Mesenchymal stem cell (in vitro differentiated cells and primary cell): ENCODE measurements around the gene PDE4A.
A peak's percentile ranks its signal among the peaks of the same experiment; 100 is the strongest.

Source experiments
- DNase-seq: peaks from one replicate; pipeline ENCODE4 v3.0.0-alpha.2; 2013
- H2AFZ ChIP-seq: one replicate; pipeline ENCODE4 v1.6.1; 2013; ENCODE audit warnings: low read depth, mild to moderate bottlenecking, control low read depth, inconsistent platforms, low read length, moderate library complexity
- H2AK5ac ChIP-seq: 2 replicates; pipeline ENCODE4 v1.6.1; 2013; ENCODE audit warnings: low read length, moderate library complexity, mild to moderate bottlenecking, inconsistent platforms; ENCODE audit not compliant: severe bottlenecking
- H2BK120ac ChIP-seq: one replicate; pipeline ENCODE4 v1.6.1; 2013; ENCODE audit warnings: low read depth, mild to moderate bottlenecking, inconsistent platforms, low read length, moderate library complexity
- H2BK12ac ChIP-seq, 2 experiments: one replicate each; pipeline ENCODE4 v1.6.1; 2013; ENCODE audit warnings: inconsistent platforms in 2 of 2, low read length in 2 of 2, mild to moderate bottlenecking in 2 of 2, moderate library complexity in 2 of 2, control low read depth in 1 of 2
- H2BK15ac ChIP-seq: one replicate; pipeline ENCODE4 v1.6.1; 2013; ENCODE audit warnings: mild to moderate bottlenecking, low read depth, inconsistent platforms; ENCODE audit not compliant: poor library complexity, severe bottlenecking
- H2BK5ac ChIP-seq: 2 replicates; pipeline ENCODE4 v1.6.1; 2013; ENCODE audit warnings: low read depth, mild to moderate bottlenecking, low read length, control low read depth, inconsistent platforms; ENCODE audit not compliant: poor library complexity, severe bottlenecking
- H3K14ac ChIP-seq, 2 experiments: one replicate each; pipeline ENCODE4 v1.6.1; 2013; ENCODE audit warnings: inconsistent platforms in 2 of 2, low read length in 2 of 2, control low read depth in 1 of 2, mild to moderate bottlenecking in 1 of 2, moderate library complexity in 1 of 2
- H3K18ac ChIP-seq, 2 experiments: one replicate each; pipeline ENCODE4 v1.6.1; 2013; ENCODE audit warnings: inconsistent platforms in 2 of 2, low read length in 2 of 2, control low read depth in 1 of 2, low read depth in 1 of 2, mild to moderate bottlenecking in 1 of 2
- H3K23ac ChIP-seq, 2 experiments: one replicate each; pipeline ENCODE4 v1.6.1; 2013; ENCODE audit warnings: inconsistent platforms in 2 of 2, low read length in 2 of 2, mild to moderate bottlenecking in 2 of 2, moderate library complexity in 2 of 2, control low read depth in 1 of 2
- H3K27ac ChIP-seq: 2 replicates; pipeline ENCODE4 v1.5.1; 2013; ENCODE audit warnings: mild to moderate bottlenecking, moderate library complexity, low read length, control low read depth, inconsistent platforms; ENCODE audit not compliant: poor library complexity, severe bottlenecking
- H3K27me3 ChIP-seq, 2 experiments: 2 replicates each; pipeline versions ENCODE4 v1.6.1 to v1.7.0; 2013; ENCODE audit warnings: low read length in 2 of 2, mild to moderate bottlenecking in 2 of 2, moderate library complexity in 2 of 2, control low read depth in 1 of 2, inconsistent platforms in 1 of 2; ENCODE audit not compliant: control insufficient read depth in 1 of 2, insufficient read depth in 1 of 2
- H3K36me3 ChIP-seq, 2 experiments: 2 replicates each; pipeline versions ENCODE4 v1.6.1 to v1.7.0; 2013; ENCODE audit warnings: low read length in 2 of 2, control low read depth in 1 of 2, inconsistent platforms in 1 of 2, low read depth in 1 of 2, mild to moderate bottlenecking in 1 of 2; ENCODE audit not compliant: insufficient read depth in 2 of 2, control insufficient read depth in 1 of 2
- H3K4ac ChIP-seq, 2 experiments: one replicate each; pipeline ENCODE4 v1.6.1; 2013; ENCODE audit warnings: inconsistent platforms in 2 of 2, low read length in 2 of 2, mild to moderate bottlenecking in 2 of 2, moderate library complexity in 2 of 2, control low read depth in 1 of 2, low read depth in 1 of 2
- H3K4me1 ChIP-seq: 2 replicates; pipeline ENCODE4 v1.6.1; 2013; ENCODE audit warnings: low read depth, low read length, control low read depth; ENCODE audit not compliant: control insufficient read depth, insufficient read depth
- H3K4me2 ChIP-seq: 2 replicates; pipeline ENCODE4 v1.6.1; 2013; ENCODE audit warnings: low read length, mild to moderate bottlenecking, inconsistent platforms; ENCODE audit not compliant: poor library complexity, severe bottlenecking
- H3K4me3 ChIP-seq, 2 experiments: 2 replicates each; pipeline versions ENCODE4 v1.5.1 to v1.7.0; 2013; ENCODE audit warnings: low read length in 2 of 2, mild to moderate bottlenecking in 2 of 2, control low read depth in 1 of 2, low read depth in 1 of 2; ENCODE audit not compliant: insufficient read depth in 1 of 2
- H3K79me1 ChIP-seq: replicated peaks from 2 replicates; pipeline ENCODE4 v1.6.1; 2013; ENCODE audit warnings: mild to moderate bottlenecking, control low read depth, low read length, inconsistent platforms; ENCODE audit not compliant: poor library complexity, severe bottlenecking
- H3K9ac ChIP-seq: 2 replicates; pipeline ENCODE4 v1.7.0; 2013; ENCODE audit warnings: mild to moderate bottlenecking, low read length, moderate library complexity
- H3K9me3 ChIP-seq: 2 replicates; pipeline ENCODE4 v1.7.0; 2013; ENCODE audit warnings: mild to moderate bottlenecking, low read length; ENCODE audit not compliant: control insufficient read depth
- H4K8ac ChIP-seq: one replicate; pipeline ENCODE4 v1.6.1; 2013; ENCODE audit warnings: inconsistent platforms, mild to moderate bottlenecking, low read length, moderate library complexity
- H4K91ac ChIP-seq: one replicate; pipeline ENCODE4 v1.6.1; 2013; ENCODE audit warnings: mild to moderate bottlenecking, low read length, inconsistent platforms
- WGBS: methylation state at CpG from one replicate; pipeline ENCODE4 v1.1.7; 2013; ENCODE audit warnings: mixed read lengths; 5-methylcytosine and 5-hydroxymethylcytosine counted together

PDE4A gene

DNA sequence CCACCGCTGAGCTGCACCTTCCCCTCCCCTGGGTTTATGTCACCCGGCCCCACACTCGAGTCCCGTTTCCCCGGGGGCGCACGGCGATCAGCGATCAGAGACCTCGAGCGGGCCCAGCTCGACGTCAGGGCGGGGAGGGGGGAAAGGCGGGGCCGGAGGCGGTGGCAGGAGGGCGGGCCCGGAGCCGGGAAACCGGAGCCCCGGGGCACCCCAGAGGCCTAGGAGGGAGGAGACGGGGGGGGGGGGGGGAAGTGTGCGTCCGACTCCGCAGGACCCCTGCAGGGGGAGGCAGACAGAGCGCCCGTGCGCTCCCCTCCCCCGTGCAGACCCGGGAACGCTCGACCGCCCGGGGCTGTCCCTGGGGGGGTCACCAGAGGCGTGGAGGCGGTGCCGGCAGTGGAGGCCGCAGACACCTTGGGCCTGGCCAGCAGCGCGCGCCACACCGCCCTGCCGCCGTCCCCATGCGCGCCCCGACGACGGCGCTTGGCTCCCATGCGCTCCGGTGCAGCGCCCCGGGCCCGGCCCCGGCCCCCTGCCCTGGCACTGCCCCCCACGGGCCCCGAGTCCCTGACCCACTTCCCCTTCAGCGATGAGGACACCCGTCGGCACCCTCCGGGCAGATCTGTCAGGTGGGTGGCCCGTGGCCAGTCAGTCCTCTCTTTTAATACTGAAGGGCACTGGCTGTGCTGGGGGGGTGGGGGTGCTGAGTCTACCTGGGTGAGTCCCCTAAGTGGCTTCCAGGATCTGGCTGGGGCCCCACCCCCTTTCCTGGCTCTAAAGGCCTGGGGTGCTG lies 11.8 kb downstream of the PDE4A start:
- H3K14ac ChIP-seq, result peak overlapping the region in 1 of 2 experiments; percentile 31
- no peak overlapping the region for H4K91ac ChIP-seq
- 11% methylated on average over 41 of the region's 64 CpGs for WGBS
- peak overlapping the region in 1 of 2 experiments; percentile 84 for H3K4ac ChIP-seq
- no peaks in the 10 kb centered on the region for H3K79me1 ChIP-seq
- peak overlapping the region; percentile 54 to 72 for H3K4me3 ChIP-seq
- H2AFZ ChIP-seq, result peak overlapping the region; percentile 56
- no peaks in the 10 kb centered on the region for H3K36me3 ChIP-seq
- peak overlapping the region; percentile 60 for H3K4me2 ChIP-seq
- peak; percentile 66 for DNase-seq
- H2BK15ac ChIP-seq, result peak overlapping the region; percentile 73
- H3K9ac ChIP-seq, result peak overlapping the region; percentile 84
- peak overlapping the region; percentile 42 for H2BK120ac ChIP-seq
- H3K27me3 ChIP-seq, result peaks cover 18 to 22% of the 10 kb centered on the region in 2 experiments
- H4K8ac ChIP-seq, result peak overlapping the region; percentile 91
- H3K23ac ChIP-seq, result peak overlapping the region in 1 of 2 experiments; percentile 35
- no peak overlapping the region for H2BK5ac ChIP-seq
- H2AK5ac ChIP-seq, result no peak overlapping the region
- H3K9me3 ChIP-seq, result no peaks in the 10 kb centered on the region
- H3K4me1 ChIP-seq, result peaks cover 16% of the 10 kb centered on the region
- no peak overlapping the region for H3K27ac ChIP-seq
- H2BK12ac ChIP-seq, result no peak overlapping the region
- H3K18ac ChIP-seq, result peak overlapping the region; percentile 33 to 85

DNA sequence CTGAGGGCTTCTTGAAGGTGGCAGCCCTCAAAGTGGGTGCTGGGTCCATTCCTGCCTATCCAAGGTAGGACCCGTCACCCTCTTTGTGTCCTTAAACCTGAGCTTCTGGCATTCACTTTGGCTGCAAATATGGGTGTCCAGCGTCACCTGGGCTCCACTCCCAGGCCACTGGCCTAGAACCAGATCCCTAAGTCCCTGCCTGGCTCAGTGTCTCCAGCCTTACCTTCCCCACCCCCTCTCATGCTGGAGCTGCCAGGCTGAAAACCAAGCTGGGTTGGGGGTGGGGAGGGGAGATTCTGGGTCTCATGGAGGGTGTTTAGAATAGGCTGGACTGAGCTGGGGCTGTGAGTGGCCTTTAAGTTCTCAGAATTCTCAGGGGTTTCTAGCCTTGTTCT lies 12.4 kb downstream of the PDE4A start:
- Histone ChIP-seq H4K8ac (peak overlapping the region; percentile 28), H3K4me1 (peaks cover 16% of the 10 kb centered on the region), H3K9me3 (no peaks in the 10 kb centered on the region), H3K4me3 (peak overlapping the region in 1 of 2 experiments; percentile 64), H2BK15ac (no peak overlapping the region), H3K4ac (peak overlapping the region in 1 of 2 experiments; percentile 84), H2BK12ac (no peak overlapping the region), H3K36me3 (no peaks in the 10 kb centered on the region), H3K14ac (peak overlapping the region in 1 of 2 experiments; percentile 11), H3K9ac (peak overlapping the region; percentile 41), H3K27me3 (peaks cover 12 to 22% of the 10 kb centered on the region in 2 experiments), H4K91ac (no peak overlapping the region), H3K79me1 (no peaks in the 10 kb centered on the region), H3K18ac (no peak overlapping the region), H2BK5ac (no peak overlapping the region), H2AFZ (no peak overlapping the region), H3K23ac (no peak overlapping the region), H3K4me2 (peak overlapping the region; percentile 59), H3K27ac (no peak overlapping the region), H2AK5ac (no peak overlapping the region), H2BK120ac (no peak overlapping the region)
- no peak for DNase-seq
- 78% methylated on average over 1 of the region's 2 CpGs for WGBS

DNA sequence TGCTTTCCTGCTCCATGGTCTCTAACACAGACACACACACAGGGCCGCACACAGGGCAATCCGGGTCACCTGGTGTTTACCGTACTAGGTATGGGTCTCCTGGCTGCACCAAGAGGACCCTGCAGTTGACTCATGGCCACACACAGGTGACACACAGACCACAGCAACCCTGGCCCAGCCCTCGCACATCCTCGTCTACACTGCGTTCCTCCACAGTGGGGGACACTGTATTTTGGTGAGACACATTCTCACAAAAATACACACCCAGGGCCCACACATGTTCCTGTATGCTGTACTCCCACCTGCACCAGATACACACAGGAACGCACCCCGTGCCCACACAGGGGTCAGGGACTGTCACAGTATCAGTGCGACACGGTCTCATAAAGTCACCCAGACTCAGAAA lies 12.8 kb downstream of the PDE4A start:
- no peak overlapping the region for H2BK12ac ChIP-seq
- H3K27ac ChIP-seq, result no peak overlapping the region
- H4K8ac ChIP-seq, result no peak overlapping the region
- DNase-seq, result no peak
- H3K36me3 ChIP-seq, result no peaks in the 10 kb centered on the region
- H2AFZ ChIP-seq, result no peak overlapping the region
- H3K4me2 ChIP-seq, result no peak overlapping the region
- H3K18ac ChIP-seq, result no peak overlapping the region
- H2BK120ac ChIP-seq, result no peak overlapping the region
- no peak overlapping the region for H2AK5ac ChIP-seq
- H4K91ac ChIP-seq, result no peak overlapping the region
- no peak overlapping the region for H3K23ac ChIP-seq
- H3K9ac ChIP-seq, result no peak overlapping the region
- no peak overlapping the region for H2BK15ac ChIP-seq
- WGBS, result 89% methylated on average over 10 of the region's 10 CpGs
- peaks cover 16% of the 10 kb centered on the region for H3K4me1 ChIP-seq
- H3K27me3 ChIP-seq, result peaks cover 12 to 22% of the 10 kb centered on the region in 2 experiments
- H3K4me3 ChIP-seq, result no peak overlapping the region
- H3K14ac ChIP-seq, result no peak overlapping the region
- H2BK5ac ChIP-seq, result no peak overlapping the region
- no peaks in the 10 kb centered on the region for H3K79me1 ChIP-seq
- no peak overlapping the region for H3K4ac ChIP-seq
- no peaks in the 10 kb centered on the region for H3K9me3 ChIP-seq

DNA sequence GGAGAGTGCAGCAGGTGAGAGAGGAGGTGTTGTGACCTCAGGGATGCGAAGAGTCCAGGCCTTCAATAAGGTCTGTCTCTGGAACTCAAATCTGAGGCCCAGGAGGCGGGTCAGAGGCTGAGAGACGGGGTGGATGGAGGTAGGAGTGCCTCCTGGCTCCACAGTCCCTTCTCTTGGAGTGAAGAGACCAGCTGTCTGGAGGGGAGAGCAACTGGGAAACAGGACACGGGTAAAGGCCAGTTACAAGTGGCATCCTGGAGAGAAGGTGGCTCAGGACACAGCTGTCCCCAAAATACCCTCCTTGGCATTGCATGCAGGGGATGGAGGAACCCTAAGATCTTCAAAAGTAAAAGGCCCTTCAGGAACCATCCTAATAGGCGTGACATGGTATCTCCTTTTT lies 19.2 kb downstream of the PDE4A start:
- DNase-seq, result no peak
- H3K27ac ChIP-seq, result no peak overlapping the region
- peaks cover 3% of the 10 kb centered on the region for H3K79me1 ChIP-seq
- no peak overlapping the region for H2BK15ac ChIP-seq
- H4K91ac ChIP-seq, result no peak overlapping the region
- no peaks in the 10 kb centered on the region for H3K36me3 ChIP-seq
- H2BK5ac ChIP-seq, result no peak overlapping the region
- no peak overlapping the region for H2BK120ac ChIP-seq
- H3K23ac ChIP-seq, result no peak overlapping the region
- no peak overlapping the region for H2AFZ ChIP-seq
- no peak overlapping the region for H3K4me2 ChIP-seq
- no peak overlapping the region for H2BK12ac ChIP-seq
- H4K8ac ChIP-seq, result no peak overlapping the region
- H3K9ac ChIP-seq, result no peak overlapping the region
- H3K4me3 ChIP-seq, result no peak overlapping the region
- H3K4me1 ChIP-seq, result no peaks in the 10 kb centered on the region
- H2AK5ac ChIP-seq, result no peak overlapping the region
- H3K18ac ChIP-seq, result no peak overlapping the region
- H3K4ac ChIP-seq, result no peak overlapping the region
- 83% methylated on average over 5 of the region's 5 CpGs for WGBS
- no peaks in the 10 kb centered on the region for H3K27me3 ChIP-seq
- no peak overlapping the region for H3K14ac ChIP-seq
- H3K9me3 ChIP-seq, result no peaks in the 10 kb centered on the region
